Pons (tissue), 1 donor: ENCODE measurements around the gene DTWD2.
"Not testable (repeated sequence)": the region's sequence is repeated elsewhere in the genome, so short reads cannot be mapped to it uniquely, and the experiment has no call there.

Experiments
- DNase-seq: peaks from one replicate; pipeline ENCODE4 v3.0.0-alpha.2; 2016; ENCODE audit warnings: low spot score

DTWD2 gene

DNA sequence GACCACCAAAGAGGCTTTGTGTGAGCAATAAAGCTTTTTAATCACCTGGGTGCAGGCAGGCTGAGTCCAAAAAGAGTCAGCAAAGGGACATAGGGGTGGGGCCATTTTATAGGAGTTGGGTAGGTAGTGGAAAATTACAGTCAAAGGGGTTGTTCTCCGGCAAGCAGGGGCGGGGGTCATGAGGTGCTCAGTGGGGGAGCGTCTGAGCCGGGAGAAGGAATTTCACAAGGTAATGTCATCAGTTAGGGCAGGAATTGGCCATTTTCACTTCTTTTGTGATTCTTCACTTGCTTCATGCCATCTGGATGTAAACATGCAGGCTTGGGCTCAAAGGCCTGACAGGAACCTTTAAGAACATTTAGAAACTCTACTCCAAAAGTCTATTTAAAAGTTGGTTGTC, 36.0 kb downstream of the DTWD2 start:
- not testable (repeated sequence) for DNase-seq

GRCh38 chr5:118950354-118950753, 38.0 kb downstream of the DTWD2 start:
- DNase-seq, result not testable (repeated sequence)

GRCh38 chr5:118946138-118946800, 42.1 kb downstream of the DTWD2 start:
- DNase-seq, result no peak

- no peak for DNase-seq
These were observed 50.8 kb downstream of the DTWD2 start for GRCh38 chr5:118937393-118938061.

GRCh38 chr5:118933703-118934102, 54.6 kb downstream of the DTWD2 start:
- no peak for DNase-seq

- DNase-seq, result no peak
These were observed 56.8 kb downstream of the DTWD2 start for GRCh38 chr5:118931564-118931963.

- no peak for DNase-seq
These were observed 64.3 kb downstream of the DTWD2 start for GRCh38 chr5:118924006-118924389.

DNA sequence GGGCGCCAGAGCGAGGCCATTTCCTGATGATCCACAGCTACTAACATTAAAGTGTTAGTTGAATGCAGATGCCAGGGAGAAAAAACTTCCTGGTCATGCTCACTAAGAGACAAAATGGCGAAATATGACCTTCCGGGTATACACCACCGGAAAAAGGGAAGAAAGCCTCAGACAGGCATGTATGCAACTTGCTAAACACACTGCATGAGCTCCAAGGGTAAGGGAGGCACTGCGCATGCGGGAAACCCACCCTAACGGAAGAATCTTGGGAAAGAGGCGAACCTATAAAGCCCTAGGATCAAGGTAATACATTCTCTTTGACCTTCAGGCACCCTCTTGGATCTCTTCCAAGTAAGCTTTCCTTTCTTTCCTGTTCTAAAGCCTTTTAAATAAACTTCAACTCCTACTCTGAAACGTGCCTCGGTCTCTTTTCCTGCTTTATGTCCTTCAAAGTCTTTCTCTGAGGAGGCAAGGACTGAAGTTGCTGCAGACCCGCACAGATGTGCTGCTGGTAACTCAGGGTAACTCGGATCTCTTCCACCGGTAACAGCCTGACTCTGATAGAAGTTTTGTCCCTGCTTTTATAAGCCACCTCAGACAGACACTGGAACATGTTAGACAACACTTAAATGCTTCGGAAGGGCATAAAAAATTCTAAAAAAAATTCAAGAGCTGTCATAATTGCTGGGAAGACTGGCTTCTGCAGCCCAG, 64.9 kb downstream of the DTWD2 start:
- no peak for DNase-seq

DNA sequence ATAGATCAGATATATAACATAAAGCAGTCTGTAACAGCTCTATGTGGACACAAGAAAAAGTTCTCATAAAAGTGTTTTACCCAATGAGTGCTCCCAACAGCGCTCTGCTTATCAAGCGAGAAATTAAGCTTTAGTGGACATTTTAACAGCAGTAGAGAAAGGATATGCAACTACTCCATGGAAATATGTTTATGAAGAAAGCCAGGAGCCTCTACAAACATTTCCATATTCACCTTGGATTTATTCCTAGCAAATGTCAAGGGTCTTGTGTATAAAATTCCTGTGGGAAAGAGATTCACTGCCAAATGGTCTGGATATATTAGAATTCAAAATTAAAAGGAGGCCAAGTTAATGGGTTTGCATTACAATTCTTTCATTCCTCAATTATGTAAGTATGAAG, 66.5 kb downstream of the DTWD2 start:
- DNase-seq, result no peak

GRCh38 chr5:118919016-118919415, 69.3 kb downstream of the DTWD2 start:
- peak; percentile 6 for DNase-seq

DNA sequence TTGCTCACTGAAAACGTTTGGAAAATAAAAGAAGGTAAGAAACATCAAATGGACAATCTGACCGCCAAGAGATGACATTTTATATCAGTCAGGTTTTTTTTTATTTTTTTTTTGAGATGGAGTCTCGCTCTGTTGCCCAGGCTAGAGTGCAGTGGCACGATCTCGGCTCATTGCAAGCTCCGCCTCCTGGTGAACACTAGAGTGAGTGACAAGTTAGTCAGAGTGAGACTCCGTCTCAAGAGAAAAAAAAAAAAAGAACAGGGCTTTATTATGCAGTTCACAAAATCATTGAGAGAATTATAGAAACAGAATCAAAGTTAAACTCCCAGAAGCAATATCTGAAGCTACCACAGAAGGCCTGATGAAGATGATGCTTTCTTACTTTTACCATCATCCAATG, 70.1 kb downstream of the DTWD2 start:
- no peak for DNase-seq

DNA sequence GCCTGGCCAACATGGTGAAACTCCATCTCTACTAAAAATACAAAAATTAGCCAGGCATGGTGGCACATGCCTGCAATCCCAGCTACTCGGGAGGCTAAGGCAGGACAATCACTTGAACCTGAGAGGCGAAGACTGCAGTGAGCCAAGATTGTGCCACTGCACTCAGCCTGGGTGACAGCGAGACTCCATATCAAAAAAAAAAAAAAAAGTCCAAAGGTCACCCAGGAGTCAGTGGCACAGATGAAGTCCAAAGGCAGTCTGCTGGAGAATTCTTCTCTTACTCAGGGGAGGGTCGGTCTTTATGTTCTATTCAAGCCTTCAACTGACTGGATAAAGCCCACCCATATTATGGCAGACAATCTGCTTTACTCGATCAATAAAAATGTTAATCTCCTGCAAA, 80.8 kb downstream of the DTWD2 start:
- not testable (repeated sequence) for DNase-seq

GRCh38 chr5:118906947-118907346, 81.4 kb downstream of the DTWD2 start:
- no peak for DNase-seq

DNA sequence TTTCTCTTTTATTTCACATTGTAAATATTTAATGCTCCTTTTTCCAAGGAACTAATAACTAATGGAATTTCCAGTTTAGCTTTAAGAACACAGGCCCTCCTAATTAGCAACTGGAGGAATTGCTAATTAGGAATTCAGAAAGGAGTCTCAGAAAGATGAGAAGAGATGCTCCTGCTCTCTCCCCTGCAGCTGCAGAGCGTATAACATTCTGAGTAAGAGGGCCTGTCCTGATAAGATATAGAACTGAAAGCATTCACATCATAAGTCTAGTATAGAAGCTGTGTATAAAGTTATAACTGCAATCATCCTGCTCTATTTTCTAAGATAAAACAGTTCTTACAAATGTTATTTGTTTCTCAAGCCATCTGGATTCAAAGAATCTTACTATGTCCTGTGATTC, 83.2 kb downstream of the DTWD2 start:
- no peak for DNase-seq

DNA sequence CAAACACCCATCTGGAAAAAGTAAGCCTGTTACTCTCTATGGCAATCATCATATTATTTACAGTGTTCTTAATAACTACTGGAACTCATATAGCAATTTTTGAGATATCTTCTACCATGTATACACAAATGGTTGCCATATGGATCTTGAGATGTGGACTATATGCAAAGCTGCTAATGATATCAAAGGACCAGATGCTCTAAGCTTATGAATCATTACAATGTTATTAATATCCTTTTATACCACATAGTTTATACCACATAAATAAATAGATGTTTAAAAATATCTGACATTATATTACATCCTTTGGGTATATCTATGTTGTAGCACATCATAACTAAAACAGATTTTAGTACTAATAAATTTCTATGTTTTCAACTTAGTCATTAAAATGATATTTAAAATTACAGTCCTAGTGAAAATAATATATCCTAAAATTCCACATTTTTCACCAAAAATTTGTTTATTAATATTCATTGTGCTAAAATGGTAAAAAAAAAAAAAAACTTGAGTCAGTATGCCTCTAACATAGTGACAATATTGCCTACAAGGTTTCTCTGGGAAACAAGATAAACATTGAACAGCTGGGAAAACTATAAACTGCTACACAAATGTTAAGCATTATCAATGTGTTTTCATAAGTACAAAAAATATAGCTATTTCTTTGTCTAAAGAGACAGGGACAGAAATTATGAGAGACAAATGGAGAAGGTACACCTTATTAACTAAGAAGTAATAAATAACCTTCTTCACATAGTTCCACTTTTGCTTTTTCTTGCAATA, 85.5 kb downstream of the DTWD2 start:
- DNase-seq, result no peak

DNA sequence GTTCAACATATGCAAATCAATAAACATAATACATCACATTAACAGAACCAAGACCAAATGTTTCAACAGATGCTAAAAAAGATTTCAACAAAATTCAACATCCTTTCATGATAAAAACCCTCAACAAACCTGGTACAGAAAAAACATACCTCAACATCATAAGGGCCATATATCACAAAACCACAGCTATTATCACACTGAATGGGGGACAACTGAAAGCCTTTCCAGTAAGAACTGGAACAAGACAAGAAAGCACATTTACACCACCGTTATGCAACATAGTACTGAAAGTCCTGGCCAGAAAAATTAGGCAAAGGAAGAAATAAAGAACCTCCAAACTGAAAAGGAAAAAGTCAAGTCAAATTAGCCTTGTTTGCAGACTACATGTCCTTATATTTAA, 93.6 kb downstream of the DTWD2 start:
- no peak for DNase-seq

DNA sequence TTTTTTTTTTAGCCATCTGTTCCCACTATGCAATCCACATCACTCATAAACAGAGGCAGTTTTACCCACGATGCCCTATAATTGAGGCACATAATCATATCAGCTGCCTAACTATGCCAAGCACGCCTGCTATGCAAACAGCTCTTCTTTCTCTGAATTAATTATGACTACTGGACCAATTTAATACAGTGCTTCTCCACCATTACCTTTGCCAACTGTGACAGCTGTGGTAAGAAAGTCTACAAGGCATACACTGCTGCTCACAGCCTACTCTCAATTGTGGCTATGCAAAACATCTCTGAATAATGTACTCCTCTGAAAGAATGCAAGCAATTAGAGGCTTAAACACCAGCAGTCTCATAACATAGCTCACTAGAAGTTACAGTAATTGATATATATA, 97.1 kb downstream of the DTWD2 start:
- DNase-seq, result peak; percentile 8

- DNase-seq, result no peak
These were observed 99.2 kb downstream of the DTWD2 start for GRCh38 chr5:118889165-118889564.

- DNase-seq, result no peak
These were observed 99.8 kb downstream of the DTWD2 start for GRCh38 chr5:118888556-118888955.

- no peak for DNase-seq
These were observed 105.0 kb downstream of the DTWD2 start for GRCh38 chr5:118883362-118883761.

- DNase-seq, result peak; percentile 17
These were observed 105.7 kb downstream of the DTWD2 start for GRCh38 chr5:118882666-118883065.

DNA sequence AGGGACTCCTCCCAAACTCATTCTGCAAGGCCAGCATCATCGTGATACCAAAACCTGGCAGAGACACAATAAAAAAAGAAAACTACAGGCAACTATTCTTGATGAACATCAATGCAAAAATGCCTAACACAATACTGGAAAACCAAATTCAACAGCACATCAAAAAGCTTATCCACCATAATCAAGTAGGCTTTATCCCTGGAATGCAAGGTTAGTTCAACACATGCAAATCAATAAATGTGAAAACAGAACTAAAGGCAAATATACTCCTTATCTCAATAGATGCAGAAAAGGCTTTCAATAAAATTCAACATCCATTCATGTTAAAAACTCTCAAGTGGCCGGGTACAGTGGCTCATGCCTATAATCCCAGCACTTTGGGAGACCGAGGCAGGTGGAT, 111.5 kb downstream of the DTWD2 start:
- not testable (repeated sequence) for DNase-seq

GRCh38 chr5:118875131-118875530, 113.2 kb downstream of the DTWD2 start:
- DNase-seq, result no peak
